ENCODE data around the gene IL22RA2. TPM values are rescaled to one million over a fixed set of nuclear protein-coding genes. Genes with fewer than 3 reads are reported as not detected.

Gene IL22RA2
- total RNA-seq, 2 experiments from 2014 or later = not detected

- DNase-seq = no peak
- Mint-ChIP-seq H3K27ac (no peak overlapping the region), H3K4me3 (no peak overlapping the region), H3K9me3 (peaks cover 29% of the 10 kb centered on the region), H3K36me3 (ENCODE audit: low read depth) (peaks cover 3% of the 10 kb centered on the region), H3K4me1 (peaks cover 4% of the 10 kb centered on the region), H3K27me3 (no peaks in the 10 kb centered on the region)
- CTCF ChIA-PET = interaction anchor here (1.3 to 1.5 kb wide), 2 partner anchors 25 to 93 kb away, joined by 3 to 4 read pairs; no protein-coding TSS in a partner anchor
- POLR2A ChIA-PET = no interaction called here
These were observed 17.8 kb upstream of the IL22RA2 start for GRCh38 chr6:137191236-137191635.

DNA sequence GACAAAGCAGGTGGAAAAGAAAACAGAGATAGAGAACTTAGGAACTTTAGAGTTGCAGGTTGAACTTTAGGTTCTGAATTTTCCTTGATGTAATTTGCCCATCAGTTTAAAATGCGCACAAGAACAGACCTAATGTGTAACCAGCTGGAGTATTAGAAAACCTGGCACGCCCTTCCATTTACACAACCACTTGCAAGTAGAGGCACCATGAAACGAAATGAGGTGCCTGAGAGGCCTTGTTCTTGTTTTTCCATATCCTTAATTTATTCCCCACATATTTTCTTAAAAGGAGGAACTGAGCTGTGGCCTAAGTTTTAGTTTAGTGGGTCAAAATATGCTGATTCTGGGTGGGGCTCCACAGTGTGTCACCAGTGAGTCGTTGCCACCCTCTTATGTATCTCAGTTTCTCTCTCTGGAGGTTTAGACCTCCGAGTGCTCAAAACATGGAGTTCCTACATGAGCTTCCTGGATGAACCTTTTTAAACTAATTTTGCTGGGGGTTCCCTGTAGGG, 17.2 kb upstream of the IL22RA2 start:
- Mint-ChIP-seq H3K4me3 (no peak overlapping the region), H3K27ac (no peak overlapping the region), H3K36me3 (ENCODE audit: low read depth) (no peaks in the 10 kb centered on the region), H3K27me3 (no peaks in the 10 kb centered on the region), H3K9me3 (peaks cover 29% of the 10 kb centered on the region), H3K4me1 (no peaks in the 10 kb centered on the region)
- POLR2A ChIA-PET = no interaction called here
- no peak for DNase-seq
- CTCF ChIA-PET = interaction anchor here (1.3 to 1.5 kb wide), 2 partner anchors 24 to 93 kb away, joined by 3 to 4 read pairs; no protein-coding TSS in a partner anchor

- no peaks in the 10 kb centered on the region for H3K27me3 Mint-ChIP-seq
These were observed 15.4 kb upstream of the IL22RA2 start for GRCh38 chr6:137188855-137189254.

DNA sequence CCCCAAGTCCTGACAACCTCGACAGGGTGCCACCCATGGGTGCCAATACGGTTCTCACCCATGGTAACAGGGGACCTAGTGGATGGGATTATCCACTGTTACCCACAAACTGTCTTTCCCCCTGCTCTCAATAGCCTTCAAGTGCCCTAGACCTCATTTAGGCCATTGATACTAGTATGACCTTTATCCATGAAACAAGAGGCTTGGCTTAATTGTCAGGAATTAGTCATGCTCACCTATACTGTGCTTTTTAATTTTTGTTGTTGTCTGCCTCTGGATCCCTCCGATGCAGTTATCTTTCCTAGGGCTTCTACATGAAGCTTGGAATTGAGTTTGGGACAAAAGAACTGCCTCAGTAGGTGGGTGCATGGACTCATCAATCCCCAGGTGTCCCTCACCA, 11.8 kb upstream of the IL22RA2 start:
- no peak overlapping the region for H3K27ac Mint-ChIP-seq
- no peak for DNase-seq
- H3K36me3 Mint-ChIP-seq (ENCODE audit: low read depth) = peaks cover 3% of the 10 kb centered on the region
- H3K9me3 Mint-ChIP-seq = peaks cover 54% of the 10 kb centered on the region
- ChIA-PET POLR2A (no interaction called here), CTCF (interaction anchor here (0.5 to 1.2 kb wide), 2 partner anchors 9 to 524 kb away, joined by 3 read pairs; no protein-coding TSS in a partner anchor)
- no peaks in the 10 kb centered on the region for H3K27me3 Mint-ChIP-seq
- no peak overlapping the region for H3K4me3 Mint-ChIP-seq
- H3K4me1 Mint-ChIP-seq = no peaks in the 10 kb centered on the region

More at GRCh38 chr6:137188855-137189254, 15.4 kb upstream of the IL22RA2 start:
- H3K36me3 Mint-ChIP-seq (ENCODE audit: low read depth) = no peaks in the 10 kb centered on the region
- ChIA-PET POLR2A (no interaction called here), CTCF (no interaction called here)
- H3K4me1 Mint-ChIP-seq = no peaks in the 10 kb centered on the region
- H3K9me3 Mint-ChIP-seq = peaks cover 42% of the 10 kb centered on the region
- H3K4me3 Mint-ChIP-seq = no peak overlapping the region
- H3K27ac Mint-ChIP-seq = no peak overlapping the region
- DNase-seq = no peak

GRCh38 chr6:137182654-137183073, 9.2 kb upstream of the IL22RA2 start:
- no peaks in the 10 kb centered on the region for H3K27me3 Mint-ChIP-seq
- POLR2A ChIA-PET = no interaction called here

GRCh38 chr6:137181891-137182653, 8.6 kb upstream of the IL22RA2 start:
- H3K27ac Mint-ChIP-seq = no peak overlapping the region
- H3K9me3 Mint-ChIP-seq = peaks cover 53% of the 10 kb centered on the region
- H3K4me1 Mint-ChIP-seq = no peaks in the 10 kb centered on the region
- no peak overlapping the region for H3K4me3 Mint-ChIP-seq
- H3K36me3 Mint-ChIP-seq (ENCODE audit: low read depth) = peaks cover 5% of the 10 kb centered on the region
- no peaks in the 10 kb centered on the region for H3K27me3 Mint-ChIP-seq
- DNase-seq = no peak
- ChIA-PET CTCF (interaction anchor here (0.9 to 2.1 kb wide), 2 partner anchors 11 to 15 kb away, joined by 3 to 5 read pairs; no protein-coding TSS in a partner anchor), POLR2A (no interaction called here)

More at GRCh38 chr6:137182654-137183073, 9.2 kb upstream of the IL22RA2 start:
- no peak overlapping the region for H3K27ac Mint-ChIP-seq
- no peak for DNase-seq
- peaks cover 5% of the 10 kb centered on the region for H3K36me3 Mint-ChIP-seq (ENCODE audit: low read depth)
- H3K9me3 Mint-ChIP-seq = peaks cover 54% of the 10 kb centered on the region
- H3K4me1 Mint-ChIP-seq = no peaks in the 10 kb centered on the region
- no peak overlapping the region for H3K4me3 Mint-ChIP-seq
- CTCF ChIA-PET = interaction anchor here (2.1 kb wide), 1 partner anchor 15 kb away, joined by 5 read pairs; no protein-coding TSS in a partner anchor

GRCh38 chr6:137177611-137178010, 4.2 kb upstream of the IL22RA2 start:
- Mint-ChIP-seq H3K9me3 (peaks cover 29% of the 10 kb centered on the region), H3K4me1 (no peaks in the 10 kb centered on the region), H3K27me3 (peaks cover 7% of the 10 kb centered on the region), H3K27ac (no peak overlapping the region), H3K36me3 (ENCODE audit: low read depth) (peaks cover 5% of the 10 kb centered on the region), H3K4me3 (no peak overlapping the region)
- ChIA-PET POLR2A (no interaction called here), CTCF (no interaction called here)
- DNase-seq = no peak

DNA sequence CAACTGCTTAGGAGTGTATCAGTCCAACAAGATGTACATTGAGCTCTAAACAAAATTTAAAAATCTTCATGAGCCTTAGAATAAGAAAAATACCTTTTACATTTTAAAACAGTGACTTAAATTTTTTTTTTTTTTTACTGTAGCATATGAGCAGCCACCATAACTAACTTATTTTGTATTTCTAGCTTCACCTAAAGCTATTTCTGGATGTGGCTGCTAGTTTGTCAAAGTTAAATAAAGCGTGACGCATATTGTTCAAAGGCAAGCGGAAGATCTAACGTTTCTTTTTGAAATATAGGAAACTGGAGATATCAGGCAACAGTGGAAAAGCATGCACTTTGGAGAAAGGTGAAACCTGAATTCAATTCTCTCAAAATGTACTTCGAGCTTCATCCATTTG, 3.3 kb upstream of the IL22RA2 start:
- peaks cover 25% of the 10 kb centered on the region for H3K9me3 Mint-ChIP-seq
- H3K36me3 Mint-ChIP-seq (ENCODE audit: low read depth) = peaks cover 5% of the 10 kb centered on the region
- peaks cover 7% of the 10 kb centered on the region for H3K27me3 Mint-ChIP-seq
- POLR2A ChIA-PET = no interaction called here
- DNase-seq = no peak
- H3K4me3 Mint-ChIP-seq = no peak overlapping the region
- no peaks in the 10 kb centered on the region for H3K4me1 Mint-ChIP-seq
- H3K27ac Mint-ChIP-seq = no peak overlapping the region
- CTCF ChIA-PET = interaction anchor here (0.7 kb wide), 1 partner anchor 8 kb away, joined by 3 read pairs; no protein-coding TSS in a partner anchor

- ChIA-PET CTCF (no interaction called here), POLR2A (no interaction called here)
- peaks cover 4% of the 10 kb centered on the region for H3K36me3 Mint-ChIP-seq (ENCODE audit: low read depth)
- peaks cover 24% of the 10 kb centered on the region for H3K9me3 Mint-ChIP-seq
- H3K4me3 Mint-ChIP-seq = no peak overlapping the region
- H3K27ac Mint-ChIP-seq = no peak overlapping the region
- peaks cover 7% of the 10 kb centered on the region for H3K27me3 Mint-ChIP-seq
- DNase-seq = no peak
- no peaks in the 10 kb centered on the region for H3K4me1 Mint-ChIP-seq
These were observed 2.4 kb upstream of the IL22RA2 start for GRCh38 chr6:137175868-137176245.

DNA sequence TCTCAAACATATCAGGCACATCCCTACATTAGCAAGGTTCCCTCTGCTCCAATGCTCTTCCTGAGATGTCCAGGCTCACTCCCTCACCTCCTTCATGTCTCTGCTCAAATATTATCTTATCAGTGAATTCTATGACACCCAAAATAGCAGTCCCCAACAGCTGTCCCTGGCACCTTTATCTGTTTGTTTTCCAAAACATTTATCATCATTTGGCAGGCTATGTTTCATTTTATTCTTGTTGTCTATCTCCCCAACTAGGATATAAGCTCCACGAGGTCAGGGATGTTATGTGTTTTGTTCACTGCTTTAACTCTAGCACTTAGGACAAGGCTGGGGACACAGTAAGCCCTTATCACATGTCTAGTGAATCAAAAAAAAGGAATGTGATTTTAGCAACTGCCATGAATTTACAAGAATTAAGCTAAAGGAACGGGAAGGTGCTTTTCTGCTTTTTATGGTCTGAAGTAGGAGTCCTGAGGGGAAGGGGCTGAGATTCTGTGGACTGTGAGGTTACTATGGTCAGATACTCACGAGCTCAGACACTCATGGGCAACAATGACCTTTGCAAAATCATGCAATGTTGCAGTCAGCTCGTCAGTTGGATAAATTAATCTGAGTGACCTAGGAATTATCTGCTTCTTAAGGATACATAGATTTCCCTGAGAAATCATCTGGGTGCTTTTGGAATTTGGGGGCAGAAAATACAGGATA, 1.9 kb upstream of the IL22RA2 start:
- Mint-ChIP-seq H3K27me3 (peaks cover 7% of the 10 kb centered on the region), H3K27ac (no peak overlapping the region), H3K4me1 (no peaks in the 10 kb centered on the region), H3K4me3 (no peak overlapping the region), H3K36me3 (ENCODE audit: low read depth) (peaks cover 2% of the 10 kb centered on the region), H3K9me3 (peaks cover 18% of the 10 kb centered on the region)
- DNase-seq = no peak
- CTCF ChIA-PET = interaction anchor here (0.7 kb wide), 1 partner anchor 61 kb away, joined by 3 read pairs; no protein-coding TSS in a partner anchor
- POLR2A ChIA-PET = no interaction called here

GRCh38 chr6:137172734-137173431, 561 bp downstream of the IL22RA2 start:
- Mint-ChIP-seq H3K4me1 (no peaks in the 10 kb centered on the region), H3K27me3 (peaks cover 7% of the 10 kb centered on the region), H3K9me3 (peaks cover 31% of the 10 kb centered on the region), H3K4me3 (no peak overlapping the region), H3K36me3 (ENCODE audit: low read depth) (no peaks in the 10 kb centered on the region), H3K27ac (no peak overlapping the region)
- ChIA-PET CTCF (no interaction called here), POLR2A (no interaction called here)
- DNase-seq = no peak

DNA sequence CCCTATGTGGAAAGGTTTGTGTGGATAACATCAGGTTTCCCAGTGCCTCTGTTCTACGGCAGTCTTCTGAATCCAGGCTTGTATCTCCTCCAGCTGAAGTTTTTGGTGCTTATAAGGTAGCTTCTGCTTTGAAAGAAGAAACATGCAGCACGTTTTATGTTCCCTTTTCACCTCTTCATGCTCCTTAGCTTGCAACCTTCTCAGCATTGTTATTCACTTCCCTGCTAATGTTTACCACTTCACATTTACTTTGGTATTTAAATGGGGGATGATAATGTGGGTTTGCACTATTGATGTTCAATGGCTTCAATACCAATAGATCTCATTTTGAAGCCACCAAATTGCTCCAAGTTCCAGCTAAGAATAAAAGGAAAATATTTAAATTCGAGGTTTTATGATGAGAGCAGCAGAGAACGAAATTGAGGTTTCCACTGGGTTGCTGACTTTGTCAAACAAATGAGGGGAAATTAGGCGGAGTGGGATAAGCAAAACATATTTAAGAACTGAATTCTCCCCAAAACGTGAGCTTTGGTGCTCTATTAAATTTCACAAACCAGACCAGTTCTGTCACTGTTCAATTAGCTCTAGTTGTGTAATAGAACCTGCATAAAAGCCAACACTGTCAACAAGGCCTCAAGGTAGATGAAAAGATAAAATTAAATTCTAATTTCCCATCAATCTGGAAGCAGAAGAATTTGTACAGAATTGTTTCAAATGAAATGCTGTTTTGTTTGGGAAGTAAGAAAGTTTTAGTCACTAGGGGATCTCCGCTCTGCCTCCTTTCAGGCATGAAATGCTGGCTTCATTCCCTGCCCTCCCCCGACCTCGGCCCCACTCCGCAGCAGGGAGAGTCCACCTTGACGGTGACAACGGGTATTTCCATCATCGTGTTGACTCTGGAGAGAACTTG, 1.4 kb downstream of the IL22RA2 start:
- CTCF ChIA-PET = interaction anchor here (0.7 to 1.2 kb wide), 3 partner anchors 10 to 95 kb away, joined by 3 read pairs; no protein-coding TSS in a partner anchor
- DNase-seq = no peak
- H3K4me3 Mint-ChIP-seq = no peak overlapping the region
- H3K36me3 Mint-ChIP-seq (ENCODE audit: low read depth) = no peaks in the 10 kb centered on the region
- H3K27ac Mint-ChIP-seq = no peak overlapping the region
- H3K9me3 Mint-ChIP-seq = peaks cover 27% of the 10 kb centered on the region
- POLR2A ChIA-PET = no interaction called here
- H3K4me1 Mint-ChIP-seq = no peaks in the 10 kb centered on the region
- peaks cover 7% of the 10 kb centered on the region for H3K27me3 Mint-ChIP-seq
